GM10248 (cell line): ENCODE measurements around the gene RRAS.
A peak's percentile ranks its signal among the peaks of the same experiment; 100 is the strongest.

Experiments used
- CTCF ChIA-PET: fragments of 300-600 bp; sonication (Branson Sonifier 250); formaldehyde crosslinking; extraction: SDS; loops from one replicate; lab custom pipeline; 2021; ENCODE audit warnings: antibody characterized with exemption; lab: Yijun Ruan, JAX
- POLR2A ChIA-PET: fragments of 350-650 bp; sonication (Branson Sonifier 250); formaldehyde crosslinking; extraction: SDS; loops from one replicate; lab custom pipeline; 2020; ENCODE audit warnings: antibody characterized with exemption; lab: Yijun Ruan, JAX
- DNase-seq: peaks from one replicate; pipeline ENCODE4 v3.0.0; 2012; ENCODE audit errors: extremely low spot score
- TF ChIP-seq, protein P1 (sequence below): IDR thresholded peaks from 2 replicates; pipeline ENCODE4 v1.5.1; 2012; ENCODE audit warnings: mild to moderate bottlenecking, low read depth; ENCODE audit errors: extremely low read depth, missing control alignments, control extremely low read depth

The RRAS gene

DNA sequence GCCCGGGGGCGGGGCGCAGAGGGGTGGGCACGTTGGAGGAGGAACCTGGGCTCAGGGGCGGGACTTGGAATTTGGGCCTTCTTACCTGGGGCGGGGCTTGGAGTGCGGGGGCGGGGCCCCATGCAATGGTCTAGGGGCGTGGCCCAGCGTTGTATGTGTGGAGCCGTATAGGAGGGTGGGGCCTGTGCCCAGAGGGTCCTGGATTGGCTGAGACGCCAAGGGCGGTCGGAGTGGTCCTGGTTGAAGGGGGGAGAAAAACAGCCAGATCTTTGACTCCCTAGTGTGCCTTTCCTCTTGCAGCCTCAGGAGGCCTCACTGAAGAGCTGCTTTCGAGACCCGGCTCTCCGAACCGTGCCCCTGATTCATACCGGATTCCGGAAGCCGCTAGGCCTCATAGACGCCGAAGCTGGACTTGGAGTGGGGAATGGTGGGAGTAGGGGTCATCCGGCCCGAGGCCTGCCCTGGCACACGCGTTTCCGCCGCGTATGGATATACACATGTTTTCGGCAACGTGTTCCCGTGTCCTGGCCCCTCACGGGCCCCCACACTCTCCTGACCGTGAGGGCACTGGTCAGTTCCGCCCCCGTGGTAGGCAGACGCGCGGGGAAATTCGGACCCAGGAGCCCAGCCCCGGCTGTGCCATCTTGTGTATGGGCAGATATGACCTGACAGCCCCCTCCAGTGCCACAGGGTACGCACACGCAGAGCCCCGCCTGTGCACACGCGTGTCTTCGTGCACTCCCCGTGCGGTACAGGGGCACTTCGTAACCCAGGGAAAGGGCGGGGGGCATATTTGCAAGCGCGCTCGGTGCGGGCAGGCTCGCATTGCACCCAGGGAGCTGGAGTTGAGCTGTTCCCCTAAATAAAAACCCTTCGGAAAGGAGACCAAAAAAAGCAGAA lies 49.6 kb downstream of the RRAS start:
- ChIA-PET CTCF (interaction anchor here (2.4 kb wide), 1 partner anchor 20 kb away, joined by 12 read pairs; no protein-coding TSS in a partner anchor), POLR2A (interaction anchor here (0.7 kb wide), 1 partner anchor 29 kb away, joined by 7 read pairs; no protein-coding TSS in a partner anchor)
- peak; percentile 95 for DNase-seq
- TF ChIP-seq, protein P1, sequence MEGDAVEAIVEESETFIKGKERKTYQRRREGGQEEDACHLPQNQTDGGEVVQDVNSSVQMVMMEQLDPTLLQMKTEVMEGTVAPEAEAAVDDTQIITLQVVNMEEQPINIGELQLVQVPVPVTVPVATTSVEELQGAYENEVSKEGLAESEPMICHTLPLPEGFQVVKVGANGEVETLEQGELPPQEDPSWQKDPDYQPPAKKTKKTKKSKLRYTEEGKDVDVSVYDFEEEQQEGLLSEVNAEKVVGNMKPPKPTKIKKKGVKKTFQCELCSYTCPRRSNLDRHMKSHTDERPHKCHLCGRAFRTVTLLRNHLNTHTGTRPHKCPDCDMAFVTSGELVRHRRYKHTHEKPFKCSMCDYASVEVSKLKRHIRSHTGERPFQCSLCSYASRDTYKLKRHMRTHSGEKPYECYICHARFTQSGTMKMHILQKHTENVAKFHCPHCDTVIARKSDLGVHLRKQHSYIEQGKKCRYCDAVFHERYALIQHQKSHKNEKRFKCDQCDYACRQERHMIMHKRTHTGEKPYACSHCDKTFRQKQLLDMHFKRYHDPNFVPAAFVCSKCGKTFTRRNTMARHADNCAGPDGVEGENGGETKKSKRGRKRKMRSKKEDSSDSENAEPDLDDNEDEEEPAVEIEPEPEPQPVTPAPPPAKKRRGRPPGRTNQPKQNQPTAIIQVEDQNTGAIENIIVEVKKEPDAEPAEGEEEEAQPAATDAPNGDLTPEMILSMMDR: no peak

DNA sequence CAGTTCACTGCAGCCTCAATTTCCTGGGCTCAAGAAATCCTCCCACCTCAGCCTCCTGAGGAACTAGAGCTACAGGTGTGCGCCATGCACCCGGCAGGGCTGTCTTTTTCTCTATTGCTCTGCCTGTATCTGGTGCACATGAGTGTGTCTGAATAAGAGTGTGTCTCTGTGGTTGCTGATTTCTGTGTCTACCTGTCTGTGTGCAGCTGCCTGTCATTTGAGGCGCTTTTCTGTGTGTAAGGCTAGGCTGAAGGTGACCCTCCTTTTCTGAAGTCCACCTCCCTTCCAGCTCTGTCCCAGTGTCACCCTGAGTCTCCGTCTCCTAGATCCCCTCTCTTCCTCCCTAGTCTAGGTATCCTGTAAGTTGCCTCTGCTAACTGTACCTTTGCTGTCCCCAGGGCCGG lies 50.4 kb downstream of the RRAS start:
- POLR2A ChIA-PET: interaction anchor here (0.7 kb wide), 1 partner anchor 225 kb away, joined by 7 read pairs; no protein-coding TSS in a partner anchor
- CTCF ChIA-PET: interaction anchor here (2.4 kb wide), 1 partner anchor 19 kb away, joined by 12 read pairs; no protein-coding TSS in a partner anchor
- TF ChIP-seq, protein P1: no peak
- DNase-seq: no peak

DNA sequence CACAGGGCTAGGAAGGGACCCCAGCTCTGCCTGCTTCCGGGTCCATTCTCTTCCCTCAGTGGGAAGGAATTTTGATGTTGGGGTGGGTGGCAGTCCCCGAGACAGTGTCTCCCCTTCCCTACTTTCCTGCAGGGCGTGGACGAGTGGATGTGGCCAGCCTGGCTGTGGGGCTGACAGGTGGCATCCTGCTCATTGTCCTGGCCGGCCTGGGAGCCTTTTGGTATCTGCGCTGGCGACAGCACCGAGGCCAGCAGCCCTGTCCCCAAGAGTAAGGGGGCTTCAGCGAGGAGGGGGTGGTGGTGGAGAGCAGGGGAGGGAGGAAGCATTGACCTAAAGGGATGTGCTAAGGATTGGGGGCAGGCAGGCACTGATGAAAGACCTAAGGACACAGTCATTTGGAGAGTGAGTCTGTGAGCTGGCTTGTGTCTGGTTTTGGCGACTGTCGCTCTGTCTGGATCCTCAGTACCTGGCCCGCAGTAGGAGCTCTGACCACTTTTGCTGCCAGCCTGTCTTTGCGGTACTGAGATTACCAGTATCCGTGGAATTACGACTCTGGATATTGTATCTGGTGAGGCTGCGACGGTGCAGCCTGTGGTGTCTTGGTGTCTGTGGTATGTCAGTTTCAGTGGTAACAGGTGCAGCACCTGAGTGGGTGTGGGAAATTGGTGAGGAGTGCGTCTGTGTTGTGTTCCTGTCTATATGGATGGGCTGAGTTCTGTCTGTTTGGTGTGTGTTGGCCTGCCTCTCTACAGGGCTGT lies 51.4 kb downstream of the RRAS start:
- POLR2A ChIA-PET: interaction anchor here (0.7 kb wide), 1 partner anchor 226 kb away, joined by 7 read pairs; no protein-coding TSS in a partner anchor
- no peak for DNase-seq
- TF ChIP-seq, protein P1: no peak
- CTCF ChIA-PET: interaction anchor here (2.4 kb wide), 1 partner anchor 18 kb away, joined by 12 read pairs; no protein-coding TSS in a partner anchor

DNA sequence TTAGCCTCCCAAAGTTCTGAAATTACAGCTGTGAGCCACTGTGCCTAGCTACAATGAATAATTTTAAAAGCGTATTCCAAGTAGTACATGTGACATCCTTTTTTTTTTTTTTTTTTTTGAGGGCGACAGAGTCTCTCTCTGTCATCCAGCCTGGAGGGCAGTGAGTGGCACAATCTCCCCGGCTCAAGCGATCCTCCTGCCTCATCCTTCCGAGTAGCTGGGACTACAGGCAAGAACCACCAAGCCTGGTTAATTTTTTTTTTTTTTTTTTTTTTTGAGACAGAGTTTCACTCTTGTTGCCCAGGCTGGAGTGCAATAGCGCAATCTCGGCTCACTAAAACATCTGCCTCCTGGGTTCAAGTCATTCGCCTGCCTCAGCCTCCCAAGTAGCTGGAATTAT lies 52.7 kb downstream of the RRAS start:
- no peak for DNase-seq
- ChIA-PET POLR2A (interaction anchor here (0.6 to 0.7 kb wide), 3 partner anchors 20 to 974 kb away, joined by 3 to 8 read pairs (median 3); no protein-coding TSS in a partner anchor), CTCF (no interaction called here)
- TF ChIP-seq, protein P1: no peak
